KOPT-K1 (cell line): ENCODE data around the gene BAG3.

Experiments
- H3K27ac ChIP-seq: fragments of 200-600 bp; sonication (generic); 2 replicates; pipeline ENCODE4 v1.5.1; 2016; ENCODE audit warnings: antibody characterized with exemption, mild to moderate bottlenecking, low read depth, low read length; ENCODE audit not compliant: poor library complexity, severe bottlenecking
- H3K36me3 ChIP-seq: fragments of 200-600 bp; sonication (generic); 2 replicates; pipeline ENCODE4 v1.5.1; 2017; ENCODE audit warnings: antibody characterized with exemption, mild to moderate bottlenecking, low read length, moderate library complexity; ENCODE audit not compliant: insufficient read depth
- H3K9me3 ChIP-seq: fragments of 200-600 bp; sonication (generic); 2 replicates; pipeline ENCODE4 v1.5.1; 2017; ENCODE audit warnings: antibody characterized with exemption, low read length, mild to moderate bottlenecking; ENCODE audit not compliant: insufficient read depth, poor library complexity, severe bottlenecking

BAG3 gene

DNA sequence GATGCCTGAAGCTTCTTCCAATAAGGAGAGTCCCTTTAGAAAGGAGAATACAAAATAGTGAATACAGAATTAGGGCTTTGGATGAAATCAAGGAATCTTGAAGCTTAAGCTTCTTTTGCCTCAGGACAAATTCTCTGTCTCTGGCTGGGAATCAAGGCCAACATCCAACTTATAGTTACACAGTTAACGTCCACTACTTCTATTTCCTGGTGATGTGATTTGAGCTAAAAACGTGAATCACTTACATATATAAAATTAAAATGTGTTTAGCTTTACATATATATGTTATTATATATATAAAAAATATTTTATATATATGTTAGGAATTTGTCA, 63.3 kb downstream of the BAG3 start:
- no peaks in the 10 kb centered on the region for H3K36me3 ChIP-seq
- no peak overlapping the region for H3K27ac ChIP-seq
- peaks cover 11% of the 10 kb centered on the region for H3K9me3 ChIP-seq

DNA sequence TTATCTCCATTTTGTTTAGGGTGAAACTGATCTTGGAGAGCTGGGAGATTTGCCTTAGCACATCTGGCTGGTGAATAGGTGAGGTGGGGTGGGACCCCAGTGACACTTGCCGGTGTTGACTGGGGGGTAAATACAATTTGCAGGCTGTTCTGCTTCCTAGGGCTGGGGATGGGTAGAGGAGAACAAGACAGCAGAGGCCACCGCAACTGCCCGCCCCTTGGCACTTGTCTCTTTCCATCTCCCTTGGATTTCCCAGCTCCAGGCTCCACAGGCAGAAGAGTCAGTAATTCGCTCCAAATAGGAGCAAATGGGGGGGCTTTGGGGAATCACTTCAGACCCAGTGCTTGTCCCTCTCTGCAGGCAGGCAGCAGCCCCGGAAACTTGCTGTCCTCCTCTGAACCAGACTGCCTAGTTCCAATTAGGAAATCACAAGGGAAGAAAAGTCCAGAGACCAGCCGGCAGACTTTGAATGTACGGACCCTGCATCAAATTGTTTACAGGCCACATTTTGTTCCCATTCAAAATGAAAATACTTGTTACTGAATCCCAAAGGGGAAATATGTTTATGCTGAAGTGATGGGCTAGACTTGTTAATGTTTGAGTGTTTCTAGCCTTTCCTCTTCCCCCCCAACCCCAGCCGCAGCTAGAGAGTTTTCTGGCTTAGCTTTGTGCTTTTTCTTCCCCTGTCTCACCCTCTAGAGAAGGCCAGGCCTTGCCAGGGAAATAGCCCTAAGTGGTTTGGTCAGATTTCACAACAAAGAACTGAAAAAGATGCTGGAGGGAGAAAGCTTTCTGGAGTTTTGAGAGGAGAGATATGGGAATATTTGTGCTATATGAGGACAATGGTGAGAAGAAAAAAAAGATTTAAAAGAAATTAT, 64.7 kb downstream of the BAG3 start:
- H3K9me3 ChIP-seq, result peaks cover 7% of the 10 kb centered on the region
- H3K27ac ChIP-seq, result no peak overlapping the region
- H3K36me3 ChIP-seq, result no peaks in the 10 kb centered on the region

DNA sequence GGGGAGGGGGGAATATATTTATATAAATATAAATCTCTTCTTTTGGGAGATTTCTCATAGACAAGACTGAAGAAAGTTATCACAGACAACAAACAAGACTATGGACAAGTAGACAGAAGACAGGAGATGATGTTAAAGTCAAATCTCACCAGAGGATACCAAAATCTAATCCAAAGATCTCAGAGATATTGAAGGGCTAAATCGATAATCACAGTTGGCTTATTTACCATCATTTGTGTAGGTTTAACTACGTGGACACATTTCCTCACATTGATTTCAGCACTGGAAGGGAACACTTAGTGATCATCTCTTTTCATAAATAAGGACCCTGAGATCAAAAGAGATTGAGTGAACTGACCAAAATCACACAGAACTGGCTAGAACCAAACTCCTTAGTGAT, 72.0 kb downstream of the BAG3 start:
- no peak overlapping the region for H3K27ac ChIP-seq
- H3K9me3 ChIP-seq, result no peaks in the 10 kb centered on the region
- no peaks in the 10 kb centered on the region for H3K36me3 ChIP-seq

DNA sequence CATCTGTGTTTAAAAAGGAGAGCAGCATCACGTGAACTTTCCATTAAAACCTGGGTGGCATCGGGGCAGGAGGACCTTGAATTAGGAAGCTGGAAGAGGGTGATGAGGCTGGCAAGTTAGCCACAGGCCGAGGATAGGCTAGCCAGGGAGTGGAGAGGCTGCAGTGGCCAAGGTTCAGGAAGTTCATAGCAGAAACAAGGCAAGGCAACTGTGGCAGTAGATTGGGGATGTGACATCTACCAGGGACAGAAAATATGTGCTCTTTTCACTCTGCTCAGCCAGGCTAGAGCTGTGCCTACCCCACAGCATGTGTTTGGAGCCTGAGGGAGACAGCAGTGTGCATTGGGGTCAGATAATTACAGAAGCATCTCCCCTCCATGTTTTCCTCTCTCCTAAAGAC, 72.4 kb downstream of the BAG3 start:
- H3K36me3 ChIP-seq, result no peaks in the 10 kb centered on the region
- H3K27ac ChIP-seq, result no peak overlapping the region
- H3K9me3 ChIP-seq, result no peaks in the 10 kb centered on the region

DNA sequence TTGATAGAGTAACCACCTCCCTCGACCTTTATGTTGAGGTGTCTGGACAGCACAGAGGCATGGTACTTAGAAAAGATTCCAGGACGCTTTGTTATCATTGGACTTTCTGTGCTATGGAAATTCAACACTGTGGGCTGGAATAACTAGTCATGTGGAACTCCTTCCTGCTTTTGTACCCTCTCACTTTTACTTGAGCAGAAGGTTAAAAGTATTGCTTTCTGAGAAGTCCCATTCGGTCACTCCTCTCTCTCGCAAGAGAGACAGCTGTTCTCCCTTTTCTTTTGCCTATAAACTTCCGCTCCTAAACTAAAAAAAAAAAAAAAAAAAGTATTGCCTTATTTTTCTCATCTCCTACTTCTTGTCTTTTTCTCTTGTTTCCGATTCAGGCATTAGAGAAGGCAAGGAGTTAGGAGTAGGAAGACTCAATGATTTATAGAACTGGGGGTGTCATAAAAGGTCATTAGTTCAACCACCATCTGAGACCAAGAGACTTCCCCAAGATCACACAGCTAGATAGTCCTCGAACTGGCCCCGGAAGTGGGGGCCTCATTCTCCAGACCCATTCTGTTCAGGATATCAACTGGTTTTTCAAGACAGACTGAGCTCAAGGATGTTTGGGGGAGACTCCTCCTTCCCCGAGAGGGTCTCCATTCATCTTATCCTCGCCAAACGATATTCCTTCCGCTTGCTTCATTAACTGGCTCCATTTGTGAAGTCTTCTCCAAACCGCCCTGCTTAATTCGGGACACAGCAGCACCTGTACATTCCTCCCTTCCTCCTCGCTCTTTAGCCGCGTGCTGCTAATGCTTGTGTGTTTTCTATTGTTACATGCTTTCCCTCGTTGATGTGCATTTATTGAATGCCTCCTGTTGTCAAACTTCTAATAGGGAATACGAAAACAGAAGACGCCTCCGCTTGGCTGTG, 73.7 kb downstream of the BAG3 start:
- Histone ChIP-seq H3K9me3 (no peaks in the 10 kb centered on the region), H3K27ac (peak overlapping the region; percentile 64), H3K36me3 (no peaks in the 10 kb centered on the region)

DNA sequence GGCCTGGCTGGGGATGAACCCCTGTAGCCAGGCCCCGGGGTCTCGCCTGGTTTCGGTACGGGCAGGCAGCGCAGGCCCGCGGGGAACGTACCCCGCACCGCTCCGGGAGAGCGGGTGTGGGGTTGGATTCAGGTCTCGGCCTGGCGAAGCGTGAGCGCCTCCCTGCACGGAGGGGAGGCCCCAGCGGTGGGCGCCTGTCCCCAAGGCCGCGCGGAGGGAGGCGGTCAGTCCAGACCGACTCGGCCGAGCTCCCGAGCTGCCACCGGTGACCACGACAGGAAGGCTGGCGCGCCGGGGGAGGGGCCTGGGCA, 74.3 kb downstream of the BAG3 start:
- Histone ChIP-seq H3K9me3 (no peaks in the 10 kb centered on the region), H3K36me3 (no peaks in the 10 kb centered on the region), H3K27ac (peak overlapping the region; percentile 64)

DNA sequence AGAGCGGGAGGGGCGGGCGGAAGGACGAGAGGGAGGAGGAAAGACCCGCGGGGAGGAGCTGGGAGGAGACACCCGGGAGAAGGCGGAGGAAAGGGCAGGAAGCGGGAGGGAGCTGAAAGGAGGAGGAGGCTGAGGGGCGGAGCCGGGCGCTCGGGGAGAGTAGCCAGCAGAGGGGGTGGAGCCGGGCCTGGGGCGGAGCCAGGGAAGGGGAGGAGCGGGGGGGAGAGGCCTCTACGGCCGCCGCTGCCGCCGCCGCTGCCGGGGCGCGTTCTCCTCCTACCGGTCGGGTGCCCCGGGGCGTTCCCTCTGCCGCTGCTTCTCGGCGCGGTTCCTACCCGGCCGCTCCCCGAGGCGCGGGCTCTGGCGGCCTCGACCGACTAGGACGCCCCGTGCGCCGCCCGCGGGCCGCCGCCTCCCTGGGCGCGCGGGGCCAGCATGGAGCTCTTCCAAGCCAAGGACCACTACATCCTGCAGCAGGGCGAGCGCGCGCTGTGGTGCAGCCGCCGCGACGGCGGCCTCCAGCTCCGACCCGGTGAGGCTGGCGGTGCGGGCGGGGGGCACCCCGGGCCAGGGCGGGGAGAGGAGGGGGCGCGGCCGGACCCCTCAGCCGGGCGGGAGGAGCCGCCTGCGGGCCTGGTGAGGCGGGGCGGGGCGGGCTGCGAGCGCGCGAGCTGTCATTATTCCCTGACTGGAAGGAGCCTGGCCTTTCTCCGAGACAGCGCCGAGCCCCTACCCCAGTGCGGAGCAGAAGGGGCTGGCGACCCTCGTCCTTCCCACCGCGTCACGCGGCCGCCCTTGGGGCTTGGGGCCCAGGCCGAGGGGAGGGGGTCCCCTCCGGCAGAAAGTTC, 74.9 kb downstream of the BAG3 start, which contains the start of gene INPP5F:
INPP5F (plus strand) TSS at position 223 of the 848 bp plus-strand sequence; CDS start at position 436, 213 bp downstream.
- peak within 1 kb of the TSS; percentile 64 for H3K27ac ChIP-seq
- H3K36me3 ChIP-seq, result no peaks in the 10 kb centered on the region
- no peaks in the 10 kb centered on the region for H3K9me3 ChIP-seq

DNA sequence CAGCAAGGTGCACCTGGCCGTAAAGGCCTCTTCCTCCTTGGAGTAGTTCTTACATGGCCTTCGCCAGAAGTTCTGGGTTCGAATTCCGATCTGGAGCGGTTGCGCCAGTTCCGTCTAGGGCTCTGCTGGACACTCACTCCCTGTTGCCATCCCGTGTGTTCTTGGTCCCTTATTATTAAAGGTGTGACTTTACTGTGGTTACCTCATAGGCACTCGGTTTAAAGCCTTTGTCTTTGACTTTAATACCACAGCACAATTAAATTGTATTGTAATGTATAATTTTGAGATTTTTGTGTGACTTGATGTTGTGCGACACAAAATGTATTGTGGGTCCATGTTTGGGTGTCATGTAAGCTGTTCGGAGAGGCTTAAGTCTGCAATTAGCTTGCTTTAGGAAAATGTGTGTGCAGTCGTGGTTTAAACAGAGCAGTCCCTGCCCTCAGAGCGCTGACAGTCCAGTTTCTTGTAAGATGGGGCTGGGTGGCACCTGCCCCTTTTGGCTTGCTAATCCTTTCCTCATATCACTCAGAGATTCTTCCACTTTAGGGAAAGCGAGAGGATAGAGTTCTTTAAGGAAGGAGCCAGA, 75.6 kb downstream of the BAG3 start:
- Histone ChIP-seq H3K36me3 (no peaks in the 10 kb centered on the region), H3K27ac (peak overlapping the region; percentile 64), H3K9me3 (no peaks in the 10 kb centered on the region)
